PFSK-1 (cell line): ENCODE results near the gene POLE2.

Experiments used
- FOXP2 ChIP-seq: optimal IDR thresholded peaks from 2 replicates; pipeline ENCODE3; 2011; ENCODE audit warnings: borderline replicate concordance, control low read depth, inconsistent platforms; ENCODE audit not compliant: insufficient read depth; ENCODE audit errors: extremely low read length, extremely low read depth
- POLR2AphosphoS5 ChIP-seq: IDR thresholded peaks from 2 replicates; pipeline ENCODE4 v1.6.1; 2012; ENCODE audit warnings: low read depth, mild to moderate bottlenecking, control low read depth, low read length, moderate library complexity
- REST ChIP-seq, 2 experiments: IDR thresholded peaks; 2 replicates each; pipeline versions ENCODE4 v1.6.1 to v1.8.0; 2011 to 2012; ENCODE audit warnings: low read depth in 2 of 2, low read length in 2 of 2, control low read depth in 1 of 2, inconsistent platforms in 1 of 2, mild to moderate bottlenecking in 1 of 2, moderate library complexity in 1 of 2; ENCODE audit not compliant: insufficient read depth in 1 of 2
- SIN3A ChIP-seq: IDR thresholded peaks from 2 replicates; pipeline ENCODE4 v1.6.1; 2012; ENCODE audit warnings: mild to moderate bottlenecking, low read length, moderate library complexity, borderline replicate concordance; ENCODE audit not compliant: insufficient read depth
- TAF1 ChIP-seq: IDR thresholded peaks from 2 replicates; pipeline ENCODE4 v1.6.1; 2012; ENCODE audit warnings: low read length, control low read depth, borderline replicate concordance; ENCODE audit not compliant: insufficient read depth

GRCh38 chr14:49598189-49598484, 89.9 kb downstream of the POLE2 start:
- TF ChIP-seq POLR2AphosphoS5 = no peak
- TF ChIP-seq TAF1 = no peak
- no peak for TF ChIP-seq REST (IDR thresholded peaks at IDR 0.05; ENCODE audit: insufficient read depth in 1 of 2, low read depth in 2 of 2, low read length in 2 of 2)
- TF ChIP-seq SIN3A = no peak
- TF ChIP-seq FOXP2 = no peak
